ENCODE measurements around the gene COL6A1. TPM values are rescaled to one million over a fixed set of nuclear protein-coding genes. Genes with fewer than 3 reads are reported as not detected.
"Not testable (repeated sequence)": the region's sequence is repeated elsewhere in the genome, so short reads cannot be mapped to it uniquely, and the experiment has no call there.

Gene COL6A1
- total and polyA plus RNA-seq, 5 donors: 112 to 192 (median 165) TPM

DNA sequence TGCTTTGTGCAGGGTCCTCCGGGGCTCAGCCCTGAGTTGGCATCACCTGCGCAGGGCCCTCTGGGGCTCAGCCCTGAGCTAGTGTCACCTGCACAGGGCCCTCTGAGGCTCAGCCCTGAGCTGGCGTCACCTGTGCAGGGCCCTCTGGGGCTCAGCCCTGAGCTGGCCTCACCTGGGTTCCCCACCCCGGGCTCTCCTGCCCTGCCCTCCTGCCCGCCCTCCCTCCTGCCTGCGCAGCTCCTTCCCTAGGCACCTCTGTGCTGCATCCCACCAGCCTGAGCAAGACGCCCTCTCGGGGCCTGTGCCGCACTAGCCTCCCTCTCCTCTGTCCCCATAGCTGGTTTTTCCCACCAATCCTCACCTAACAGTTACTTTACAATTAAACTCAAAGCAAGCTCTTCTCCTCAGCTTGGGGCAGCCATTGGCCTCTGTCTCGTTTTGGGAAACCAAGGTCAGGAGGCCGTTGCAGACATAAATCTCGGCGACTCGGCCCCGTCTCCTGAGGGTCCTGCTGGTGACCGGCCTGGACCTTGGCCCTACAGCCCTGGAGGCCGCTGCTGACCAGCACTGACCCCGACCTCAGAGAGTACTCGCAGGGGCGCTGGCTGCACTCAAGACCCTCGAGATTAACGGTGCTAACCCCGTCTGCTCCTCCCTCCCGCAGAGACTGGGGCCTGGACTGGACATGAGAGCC is 22.7 kb downstream of the COL6A1 start:
- Histone ChIP-seq H3K27me3 (ENCODE audit: control insufficient read depth, insufficient read depth) (no peaks in the 10 kb centered on the region), H3K9me3 (ENCODE audit: control insufficient read depth, low read length) (no peaks in the 10 kb centered on the region), H3K27ac (ENCODE audit: low read length) (no peak overlapping the region), H3K4me3 (ENCODE audit: low read length) (no peak overlapping the region), H3K4me1 (ENCODE audit: control insufficient read depth, insufficient read depth, low read length) (no peaks in the 10 kb centered on the region)
- DNase-seq (peak; percentile 17 to 65 (median 49)), ATAC-seq (peak in 1 of 2 donors; percentile 1)
- 74% methylated on average over 24 of the region's 24 CpGs for WGBS
- intact Hi-C loops (cut with DNase I): loop anchor here in 1 of 4 donors (10.0 kb wide), 1 partner anchor 110 kb away; no protein-coding TSS in a partner anchor

DNA sequence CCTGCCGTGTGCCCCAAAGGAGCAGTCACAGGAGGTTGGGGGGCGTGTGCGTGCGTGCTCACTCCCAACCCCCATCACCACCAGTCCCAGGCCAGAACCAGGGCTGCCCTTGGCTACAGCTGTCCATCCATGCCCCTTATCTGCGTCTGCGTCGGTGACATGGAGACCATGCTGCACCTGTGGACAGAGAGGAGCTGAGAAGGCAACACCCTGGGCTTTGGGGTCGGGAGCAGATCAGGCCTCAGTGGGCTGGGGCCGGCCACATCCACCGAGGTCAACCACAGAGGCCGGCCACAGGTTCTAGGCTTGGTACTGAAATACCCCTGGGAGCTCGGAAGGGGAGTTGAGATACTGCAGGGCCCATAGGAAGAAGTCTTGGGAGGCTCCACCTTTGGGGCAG is 23.5 kb downstream of the COL6A1 start:
- intact Hi-C loops (cut with DNase I): loop anchor here in 1 of 4 donors (10.0 kb wide), 1 partner anchor 110 kb away; no protein-coding TSS in a partner anchor
- no peaks in the 10 kb centered on the region for H3K9me3 ChIP-seq (ENCODE audit: control insufficient read depth, low read length)
- ATAC-seq (no peak), DNase-seq (peak; percentile 12 to 44 (median 38))
- H3K4me1 ChIP-seq (ENCODE audit: control insufficient read depth, insufficient read depth, low read length): no peaks in the 10 kb centered on the region
- H3K27me3 ChIP-seq (ENCODE audit: control insufficient read depth, insufficient read depth): no peaks in the 10 kb centered on the region
- H3K27ac ChIP-seq (ENCODE audit: low read length): no peak overlapping the region
- 77% methylated on average over 12 of the region's 12 CpGs for WGBS
- H3K4me3 ChIP-seq (ENCODE audit: low read length): no peak overlapping the region

DNA sequence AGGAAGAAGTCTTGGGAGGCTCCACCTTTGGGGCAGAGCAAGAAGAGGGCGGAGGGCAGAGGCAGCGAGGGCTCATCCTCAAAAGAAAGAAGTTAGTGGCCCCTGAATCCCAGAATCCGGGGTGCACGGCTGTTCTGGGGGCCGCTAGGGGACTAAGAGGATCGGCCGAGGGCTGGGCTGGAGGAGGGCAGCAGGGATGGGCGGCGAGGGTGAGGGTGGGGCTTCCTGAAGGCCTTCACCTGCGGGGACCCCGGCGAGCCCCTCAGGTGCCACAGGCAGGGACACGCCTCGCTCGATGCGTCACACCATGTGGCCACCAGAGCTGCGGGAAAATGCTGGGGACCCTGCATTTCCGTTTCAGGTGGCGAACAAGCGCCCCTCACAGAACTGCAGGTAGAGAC is 23.9 kb downstream of the COL6A1 start:
- peak; percentile 19 to 58 (median 40) for DNase-seq
- intact Hi-C loops (cut with DNase I): loop anchor here in 1 of 4 donors (10.0 kb wide), 1 partner anchor 109 kb away; no protein-coding TSS in a partner anchor
- H3K4me3 ChIP-seq (ENCODE audit: low read length): no peak overlapping the region
- H3K9me3 ChIP-seq (ENCODE audit: control insufficient read depth, low read length): no peaks in the 10 kb centered on the region
- H3K4me1 ChIP-seq (ENCODE audit: control insufficient read depth, insufficient read depth, low read length): no peaks in the 10 kb centered on the region
- H3K27ac ChIP-seq (ENCODE audit: low read length): no peak overlapping the region
- 93% methylated on average over 20 of the region's 20 CpGs for WGBS
- no peak for ATAC-seq
- no peaks in the 10 kb centered on the region for H3K27me3 ChIP-seq (ENCODE audit: control insufficient read depth, insufficient read depth)

DNA sequence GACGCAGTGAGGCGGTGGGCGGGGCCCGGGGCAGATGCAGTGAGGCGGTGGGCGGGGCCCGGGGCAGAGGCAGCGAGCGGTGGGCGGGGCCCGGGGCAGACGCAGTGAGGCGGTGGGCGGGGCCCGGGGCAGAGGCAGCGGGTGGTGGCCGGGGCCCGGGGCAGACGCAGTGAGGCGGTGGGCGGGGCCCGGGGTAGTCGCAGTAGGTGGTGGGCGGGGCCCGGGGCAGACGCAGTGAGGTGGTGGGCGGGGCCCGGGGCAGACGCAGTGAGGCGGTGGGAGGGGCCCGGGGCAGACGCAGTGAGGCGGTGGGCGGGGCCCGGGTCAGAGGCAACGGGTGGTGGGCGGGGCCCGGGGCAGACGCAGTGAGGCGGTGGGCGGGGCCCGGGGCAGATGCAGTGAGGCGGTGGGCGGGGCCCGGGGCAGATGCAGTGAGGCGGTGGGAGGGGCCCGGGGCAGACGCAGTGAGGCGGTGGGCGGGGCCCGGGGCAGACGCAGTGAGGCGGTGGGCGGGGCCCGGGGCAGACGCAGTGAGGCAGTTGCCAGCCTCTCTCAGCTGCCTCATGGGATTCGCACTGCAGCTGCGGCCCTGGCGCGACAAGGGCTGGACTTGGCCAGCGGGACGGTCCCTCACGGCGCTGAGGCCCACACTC is 24.4 kb downstream of the COL6A1 start:
- peak in 2 of 3 donors; percentile 16 to 43 for DNase-seq
- H3K27me3 ChIP-seq (ENCODE audit: control insufficient read depth, insufficient read depth); H3K9me3 ChIP-seq (ENCODE audit: control insufficient read depth, low read length); H3K4me1 ChIP-seq (ENCODE audit: control insufficient read depth, insufficient read depth, low read length); H3K27ac ChIP-seq (ENCODE audit: low read length); H3K4me3 ChIP-seq (ENCODE audit: low read length); ATAC-seq: not testable (repeated sequence)
- 94% methylated on average over 55 of the region's 64 CpGs for WGBS
- intact Hi-C loops (cut with DNase I): loop anchor here in 1 of 4 donors (10.0 kb wide), 1 partner anchor 109 kb away; no protein-coding TSS in a partner anchor

DNA sequence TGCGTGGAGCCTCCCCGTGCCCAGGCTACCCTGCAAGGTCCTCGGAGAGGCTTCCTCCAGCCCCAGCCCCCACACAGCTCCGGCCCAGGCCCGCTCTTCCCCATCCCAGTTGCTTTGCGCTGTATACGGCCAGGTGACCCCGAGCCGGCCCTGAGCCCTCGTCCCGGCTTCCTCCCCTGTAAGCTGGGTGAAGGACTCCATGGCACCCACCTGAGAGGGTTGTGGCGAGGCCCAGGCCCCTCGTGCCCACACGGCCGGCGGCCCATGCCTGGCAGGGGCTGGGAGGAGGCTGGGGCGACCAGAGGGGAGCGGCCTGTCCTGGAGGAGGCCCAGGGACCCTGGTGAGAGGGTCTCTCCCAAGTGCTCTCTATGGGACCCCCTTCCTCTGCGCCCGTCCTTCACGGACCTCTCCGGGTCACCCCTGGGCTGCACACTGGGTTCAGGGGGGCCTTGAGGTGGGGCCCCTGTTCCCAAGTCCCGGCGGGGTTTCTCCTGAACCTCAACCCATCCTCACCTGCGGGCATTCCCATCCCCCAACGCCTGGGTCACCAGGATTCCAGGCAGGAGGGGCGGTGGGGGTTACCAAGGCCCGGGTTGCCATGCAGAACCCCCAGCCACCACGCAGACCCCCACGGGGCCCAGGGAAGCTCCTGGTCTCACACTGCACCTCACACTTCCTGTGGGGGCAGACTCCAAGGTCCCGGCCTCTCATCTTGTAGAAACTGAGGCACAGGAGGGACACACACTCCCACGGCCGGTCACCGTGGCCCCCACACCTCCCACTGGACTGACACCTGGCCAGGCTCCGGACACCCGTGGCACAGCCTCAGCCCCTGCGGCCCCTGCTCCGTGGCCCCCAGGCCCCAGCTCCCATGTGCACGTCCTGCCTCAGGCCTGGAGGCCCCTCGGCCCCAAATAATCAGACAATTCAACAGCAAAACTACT is 25.2 kb downstream of the COL6A1 start:
- H3K27ac ChIP-seq (ENCODE audit: low read length): no peak overlapping the region
- no peaks in the 10 kb centered on the region for H3K9me3 ChIP-seq (ENCODE audit: control insufficient read depth, low read length)
- WGBS: 95% methylated on average over 40 of the region's 40 CpGs
- no peaks in the 10 kb centered on the region for H3K27me3 ChIP-seq (ENCODE audit: control insufficient read depth, insufficient read depth)
- no peaks in the 10 kb centered on the region for H3K4me1 ChIP-seq (ENCODE audit: control insufficient read depth, insufficient read depth, low read length)
- intact Hi-C loops (cut with DNase I): loop anchor here in 1 of 4 donors (10.0 kb wide), 1 partner anchor 108 kb away; no protein-coding TSS in a partner anchor
- H3K4me3 ChIP-seq (ENCODE audit: low read length): no peak overlapping the region
- DNase-seq (peak in 2 of 3 donors; percentile 44 to 64), ATAC-seq (peak in 1 of 2 donors; percentile 6)

DNA sequence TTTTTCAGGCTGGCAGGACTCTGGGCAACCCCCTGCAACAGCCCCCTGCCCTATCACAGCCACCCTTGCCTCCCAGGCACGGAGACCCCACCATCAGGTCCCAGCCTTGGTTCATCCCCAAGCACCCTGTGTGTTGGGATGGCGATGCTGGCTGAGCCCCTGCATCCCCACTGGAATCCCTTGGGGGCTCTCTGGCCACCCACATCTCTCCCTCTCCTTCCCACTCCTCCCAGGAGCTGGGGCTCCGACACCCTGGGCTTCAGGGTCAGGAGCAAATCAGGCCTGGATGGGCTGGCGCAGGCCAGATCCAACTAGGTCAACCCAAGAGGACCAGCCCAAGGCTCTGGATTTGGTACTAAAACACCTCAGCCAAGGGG is 25.9 kb downstream of the COL6A1 start:
- ATAC-seq: no peak
- Histone ChIP-seq H3K4me1 (ENCODE audit: control insufficient read depth, insufficient read depth, low read length) (no peaks in the 10 kb centered on the region), H3K27ac (ENCODE audit: low read length) (no peak overlapping the region), H3K4me3 (ENCODE audit: low read length) (no peak overlapping the region), H3K27me3 (ENCODE audit: control insufficient read depth, insufficient read depth) (no peaks in the 10 kb centered on the region), H3K9me3 (ENCODE audit: control insufficient read depth, low read length) (no peaks in the 10 kb centered on the region)
- intact Hi-C loops (cut with DNase I): loop anchor here in 1 of 4 donors (10.0 kb wide), 1 partner anchor 107 kb away; no protein-coding TSS in a partner anchor
- DNase-seq: no peak
- 71% methylated on average over 4 of the region's 4 CpGs for WGBS

DNA sequence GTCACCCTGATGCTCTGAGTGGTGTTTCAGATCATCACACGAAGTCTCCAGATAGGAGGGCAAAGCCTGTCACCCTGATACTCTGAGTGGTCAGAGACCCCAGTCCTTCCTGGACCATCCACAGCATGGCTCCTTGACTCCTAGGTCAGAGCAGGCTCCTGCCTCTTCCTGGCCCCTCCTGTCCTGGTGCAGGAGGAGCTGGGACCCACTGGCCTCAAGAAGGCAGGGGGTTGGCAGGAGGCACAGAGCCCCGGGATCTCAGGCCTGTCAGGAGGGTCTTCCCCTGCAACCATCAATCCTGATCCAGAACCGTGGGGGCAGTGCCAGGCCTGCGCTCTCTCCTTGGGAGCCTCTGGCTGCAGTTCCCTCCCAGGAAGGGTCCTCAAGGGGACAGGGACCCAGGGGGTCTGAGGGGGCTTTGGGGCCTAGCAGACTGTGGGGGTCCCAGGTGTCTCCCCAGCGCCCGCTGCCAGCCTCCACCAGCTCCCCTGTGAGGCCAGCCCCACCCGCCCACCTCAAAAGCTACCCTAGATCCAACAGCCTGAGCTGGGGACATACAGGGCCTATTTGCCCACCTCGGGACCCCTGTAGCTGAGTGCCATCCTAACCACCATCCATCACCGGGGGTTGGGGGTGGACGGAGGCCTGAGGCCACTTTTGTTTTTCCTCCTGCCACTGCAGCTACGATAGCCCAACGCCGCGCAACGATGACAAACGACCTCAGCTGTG is 27.5 kb downstream of the COL6A1 start:
- no peaks in the 10 kb centered on the region for H3K9me3 ChIP-seq (ENCODE audit: control insufficient read depth, low read length)
- intact Hi-C loops (cut with DNase I): loop anchor here in 1 of 4 donors (10.0 kb wide), 1 partner anchor 106 kb away; no protein-coding TSS in a partner anchor
- WGBS: 79% methylated on average over 16 of the region's 16 CpGs
- H3K4me3 ChIP-seq (ENCODE audit: low read length): no peak overlapping the region
- H3K4me1 ChIP-seq (ENCODE audit: control insufficient read depth, insufficient read depth, low read length): no peaks in the 10 kb centered on the region
- no peak overlapping the region for H3K27ac ChIP-seq (ENCODE audit: low read length)
- ATAC-seq: no peak
- no peaks in the 10 kb centered on the region for H3K27me3 ChIP-seq (ENCODE audit: control insufficient read depth, insufficient read depth)
- DNase-seq: peak in 1 of 3 donors; percentile 41

DNA sequence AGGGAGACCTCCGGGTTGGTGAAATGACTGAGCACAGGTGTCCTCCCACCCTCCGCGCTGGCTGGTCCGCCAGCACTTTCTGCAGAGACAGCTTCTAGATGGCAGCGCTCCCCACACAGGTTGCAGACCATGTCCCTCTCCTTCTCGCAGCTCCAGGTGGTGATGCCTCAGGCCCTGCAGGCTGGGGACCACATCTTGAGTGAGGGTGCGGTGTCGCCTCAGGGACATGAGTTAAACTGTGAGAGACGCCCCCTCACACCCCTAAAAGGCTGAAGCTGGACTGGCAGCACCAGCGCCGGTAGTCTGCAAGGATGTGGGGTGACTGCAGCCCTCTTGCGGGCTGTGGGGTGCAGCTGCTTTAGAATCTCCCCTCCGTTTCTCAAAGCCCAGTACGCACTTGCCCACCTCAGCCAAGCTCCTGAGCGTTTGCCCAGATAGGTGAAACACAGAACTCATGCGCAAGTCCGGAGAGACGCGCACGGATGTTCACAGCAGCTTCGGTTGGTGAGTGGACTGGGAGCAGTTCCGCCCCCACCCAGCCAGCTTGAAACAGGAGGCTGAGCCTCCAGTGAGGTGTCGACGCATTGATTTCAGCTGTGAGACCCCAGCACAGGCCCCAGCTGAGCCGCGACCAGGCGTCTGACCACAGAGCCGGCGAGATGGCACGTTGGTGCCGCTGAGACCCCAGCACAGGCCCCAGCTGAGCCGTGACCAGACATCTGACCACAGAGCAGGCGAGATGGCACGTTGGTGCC is 28.6 kb downstream of the COL6A1 start:
- ATAC-seq (no peak), DNase-seq (peak in 1 of 3 donors; percentile 47)
- H3K4me3 ChIP-seq (ENCODE audit: low read length): no peak overlapping the region
- H3K27me3 ChIP-seq (ENCODE audit: control insufficient read depth, insufficient read depth): no peaks in the 10 kb centered on the region
- no peak overlapping the region for H3K27ac ChIP-seq (ENCODE audit: low read length)
- WGBS: 84% methylated on average over 34 of the region's 34 CpGs
- intact Hi-C loops (cut with DNase I): loop anchor here in 1 of 4 donors (10.0 kb wide), 1 partner anchor 105 kb away; no protein-coding TSS in a partner anchor
- no peaks in the 10 kb centered on the region for H3K4me1 ChIP-seq (ENCODE audit: control insufficient read depth, insufficient read depth, low read length)
- H3K9me3 ChIP-seq (ENCODE audit: control insufficient read depth, low read length): no peaks in the 10 kb centered on the region

DNA sequence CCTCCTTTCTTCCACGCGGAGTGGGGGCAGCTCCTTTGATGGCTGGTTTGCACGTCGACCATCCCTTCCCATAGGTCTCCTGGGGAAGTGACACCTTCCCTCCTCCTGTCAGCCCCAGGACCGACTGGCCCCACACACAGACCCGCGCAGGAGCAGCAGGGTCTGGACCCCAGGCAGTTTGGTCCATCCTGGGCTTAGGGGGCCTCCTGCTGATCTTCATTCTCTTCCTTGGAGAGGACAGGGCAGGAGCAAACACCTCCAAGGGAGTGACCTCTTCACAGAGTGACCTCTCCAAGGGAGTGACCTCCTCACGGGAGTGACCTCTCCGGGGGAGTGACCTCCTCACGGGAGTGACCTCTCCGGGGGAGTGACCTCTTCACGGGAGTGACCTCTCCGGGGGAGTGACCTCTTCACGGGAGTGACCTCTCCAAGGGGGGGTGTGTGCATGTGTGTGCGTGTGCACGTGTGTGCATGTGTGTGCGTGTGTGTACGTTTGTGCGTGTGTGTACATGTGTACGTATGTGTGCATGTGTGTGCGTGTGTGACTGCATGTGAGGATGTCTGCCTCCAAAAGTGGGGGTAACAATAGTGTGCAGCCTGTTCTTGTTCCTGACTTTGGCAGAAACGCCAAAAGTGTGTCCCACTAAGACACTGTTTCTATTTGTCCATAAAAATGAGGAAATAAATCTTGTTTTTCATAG is 29.8 kb downstream of the COL6A1 start:
- Histone ChIP-seq H3K27me3 (ENCODE audit: control insufficient read depth, insufficient read depth) (no peaks in the 10 kb centered on the region), H3K4me3 (ENCODE audit: low read length) (no peak overlapping the region), H3K9me3 (ENCODE audit: control insufficient read depth, low read length) (no peaks in the 10 kb centered on the region), H3K27ac (ENCODE audit: low read length) (no peak overlapping the region), H3K4me1 (ENCODE audit: control insufficient read depth, insufficient read depth, low read length) (no peaks in the 10 kb centered on the region)
- intact Hi-C loops (cut with DNase I): no loop called here
- ATAC-seq (no peak), DNase-seq (peak in 2 of 3 donors; percentile 37 to 47)
- 79% methylated on average over 22 of the region's 22 CpGs for WGBS

Measured in right cardiac atrium (tissue), 5 donors.